Limb (tissue), 2 donors: Measurements from ENCODE around the gene ZBTB9.

ENCODE experiments used
- DNase-seq, 2 donors: peaks; one replicate each; pipeline ENCODE4 v3.0.0-alpha.2; 2016; ENCODE audit errors: extremely low spot score in 2 of 2

Gene ZBTB9

GRCh38 chr6:33418690-33419291, 35.6 kb upstream of the ZBTB9 start:
- no peak for DNase-seq

- DNase-seq, result peak; percentile 79 to 87
Measured at GRCh38 chr6:33419580-33420490, 34.5 kb upstream of the ZBTB9 start, which contains the start of gene SYNGAP1. Gene SYNGAP1 (plus strand): TSS chr6:33420065. CDS start chr6:33420265, 200 bp downstream.

- no peak for DNase-seq
Measured at GRCh38 chr6:33420491-33421343, 33.7 kb upstream of the ZBTB9 start.

GRCh38 chr6:33421344-33421643, 33.1 kb upstream of the ZBTB9 start:
- no peak for DNase-seq

GRCh38 chr6:33423777-33424176, 30.6 kb upstream of the ZBTB9 start:
- no peak for DNase-seq

GRCh38 chr6:33424855-33425667, 29.3 kb upstream of the ZBTB9 start:
- no peak for DNase-seq

- peak; percentile 83 to 91 for DNase-seq
Measured at GRCh38 chr6:33425668-33426577, 28.5 kb upstream of the ZBTB9 start.

- DNase-seq, result peak in 1 of 2 donors; percentile 64
Measured at GRCh38 chr6:33426590-33427511, 27.5 kb upstream of the ZBTB9 start.

- DNase-seq, result peak in 1 of 2 donors; percentile 75
Measured at GRCh38 chr6:33427585-33428223, 26.7 kb upstream of the ZBTB9 start.

GRCh38 chr6:33428224-33428965, 26.0 kb upstream of the ZBTB9 start:
- peak in 1 of 2 donors; percentile 56 for DNase-seq

GRCh38 chr6:33428966-33429749, 25.2 kb upstream of the ZBTB9 start:
- no peak for DNase-seq

GRCh38 chr6:33429750-33430052, 24.7 kb upstream of the ZBTB9 start:
- no peak for DNase-seq

- no peak for DNase-seq
Measured at GRCh38 chr6:33430334-33430733, 24.0 kb upstream of the ZBTB9 start.

GRCh38 chr6:33430991-33431879, 23.1 kb upstream of the ZBTB9 start:
- peak; percentile 72 to 90 for DNase-seq

GRCh38 chr6:33431880-33432541, 22.4 kb upstream of the ZBTB9 start:
- no peak for DNase-seq

GRCh38 chr6:33432546-33432945, 21.8 kb upstream of the ZBTB9 start:
- DNase-seq, result no peak
